ENCODE measurements around the gene ATP11A. TPM values are rescaled to one million over a fixed set of nuclear protein-coding genes. Genes with fewer than 3 reads are reported as not detected.
"Not testable (repeated sequence)": the region's sequence is repeated elsewhere in the genome, so short reads cannot be mapped to it uniquely, and the experiment has no call there.

The ATP11A gene
- total RNA-seq, 1 experiment from 2014 or later, result 3.7 TPM

DNA sequence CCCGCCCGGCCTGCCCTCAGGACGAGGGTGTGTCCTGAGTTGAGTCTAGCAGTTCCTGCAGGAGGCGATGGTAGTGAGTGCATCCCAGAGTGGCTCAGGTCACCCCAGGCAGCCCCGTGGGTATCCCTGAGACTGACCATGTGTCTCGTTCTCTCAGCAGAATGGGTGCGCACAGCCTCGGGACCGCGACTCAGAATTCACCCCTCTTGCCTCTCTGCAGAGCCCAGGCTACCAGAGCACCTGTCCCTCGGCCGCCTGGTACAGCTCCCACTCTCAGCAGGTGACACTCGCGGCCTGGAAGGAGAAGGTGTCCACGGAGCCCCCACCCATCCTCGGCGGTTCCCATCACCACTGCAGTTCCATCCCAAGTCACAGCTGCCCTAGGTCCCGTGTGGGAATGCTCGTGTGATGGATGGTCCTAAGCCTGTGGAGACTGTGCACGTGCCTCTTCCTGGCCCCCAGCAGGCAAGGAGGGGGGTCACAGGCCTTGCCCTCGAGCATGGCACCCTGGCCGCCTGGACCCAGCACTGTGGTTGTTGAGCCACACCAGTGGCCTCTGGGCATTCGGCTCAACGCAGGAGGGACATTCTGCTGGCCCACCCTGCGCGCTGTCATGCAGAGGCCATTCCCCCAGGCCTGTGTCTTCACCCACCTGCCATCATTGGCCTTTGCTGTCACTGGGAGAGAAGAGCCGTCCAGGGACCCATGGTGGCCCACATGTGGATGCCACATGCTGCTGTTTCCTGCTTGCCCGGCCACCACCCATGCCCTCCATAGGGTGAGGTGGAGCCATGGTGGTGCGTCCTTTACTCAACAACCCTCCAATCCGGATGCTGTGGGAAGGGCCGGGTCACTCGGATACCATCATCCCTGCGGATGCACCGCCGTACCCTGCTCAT is 192.1 kb downstream of the ATP11A start:
- no peaks in the 10 kb centered on the region for H3K27me3 ChIP-seq (replicated peaks)
- H3K27ac ChIP-seq, result no peak overlapping the region
- no peaks in the 10 kb centered on the region for H3K9me3 ChIP-seq (replicated peaks)
- H3K4me3 ChIP-seq, result no peak overlapping the region
- peaks cover 6% of the 10 kb centered on the region; the same call in 1 of the 2 replicates for H3K4me1 ChIP-seq (replicated peaks)
- no peaks in the 10 kb centered on the region for H3K36me3 ChIP-seq
- no peak for DNase-seq (ENCODE audit: low read depth in 1 of 2, low spot score in 2 of 2)

- no peak for DNase-seq (ENCODE audit: low read depth in 1 of 2, low spot score in 2 of 2)
- no peaks in the 10 kb centered on the region for H3K27me3 ChIP-seq (replicated peaks)
Observed at GRCh38 chr13:112882555-112883024, 192.8 kb downstream of the ATP11A start.

GRCh38 chr13:112883241-112883945 is 193.6 kb downstream of the ATP11A start:
- Histone ChIP-seq H3K36me3 (no peaks in the 10 kb centered on the region), H3K4me1 (replicated peaks) (peaks cover 6% of the 10 kb centered on the region; the same call in 1 of the 2 replicates), H3K27ac (no peak overlapping the region), H3K27me3 (replicated peaks) (no peaks in the 10 kb centered on the region), H3K4me3 (no peak overlapping the region), H3K9me3 (replicated peaks) (no peaks in the 10 kb centered on the region)
- DNase-seq (ENCODE audit: low read depth in 1 of 2, low spot score in 2 of 2), result no peak

More at GRCh38 chr13:112882555-112883024, 192.8 kb downstream of the ATP11A start:
- Histone ChIP-seq H3K9me3 (replicated peaks) (no peaks in the 10 kb centered on the region), H3K27ac (no peak overlapping the region), H3K36me3 (no peaks in the 10 kb centered on the region), H3K4me3 (no peak overlapping the region), H3K4me1 (replicated peaks) (peaks cover 6% of the 10 kb centered on the region; the same call in 1 of the 2 replicates)

DNA sequence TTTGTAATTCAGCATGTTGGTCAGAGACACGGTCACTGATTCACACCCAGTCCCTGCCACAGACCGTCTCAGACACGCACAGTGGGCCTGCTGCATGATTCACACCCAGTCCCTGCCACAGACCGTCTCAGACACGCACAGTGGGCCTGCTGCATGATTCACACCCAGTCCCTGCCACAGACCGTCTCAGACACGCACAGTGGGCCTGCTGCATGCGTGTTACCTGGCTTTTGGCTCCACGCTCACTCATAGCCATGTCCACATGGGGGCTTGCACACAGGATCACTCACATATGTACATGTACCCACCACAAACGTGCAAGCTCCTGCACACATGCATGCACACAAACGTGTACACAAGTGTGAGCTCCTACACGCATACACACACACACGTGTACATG is 194.9 kb downstream of the ATP11A start:
- H3K4me1 ChIP-seq (replicated peaks); H3K27ac ChIP-seq; H3K36me3 ChIP-seq; H3K4me3 ChIP-seq; H3K9me3 ChIP-seq (replicated peaks); H3K27me3 ChIP-seq (replicated peaks); DNase-seq (ENCODE audit: low read depth in 1 of 2, low spot score in 2 of 2): not testable (repeated sequence)

GRCh38 chr13:112885242-112885781 is 195.5 kb downstream of the ATP11A start:
- Histone ChIP-seq H3K4me1 (replicated peaks) (peaks cover 6% of the 10 kb centered on the region; the same call in 1 of the 2 replicates), H3K9me3 (replicated peaks) (no peaks in the 10 kb centered on the region), H3K4me3 (no peak overlapping the region), H3K36me3 (no peaks in the 10 kb centered on the region), H3K27me3 (replicated peaks) (peaks cover 4% of the 10 kb centered on the region), H3K27ac (no peak overlapping the region)
- no peak for DNase-seq (ENCODE audit: low read depth in 1 of 2, low spot score in 2 of 2)

DNA sequence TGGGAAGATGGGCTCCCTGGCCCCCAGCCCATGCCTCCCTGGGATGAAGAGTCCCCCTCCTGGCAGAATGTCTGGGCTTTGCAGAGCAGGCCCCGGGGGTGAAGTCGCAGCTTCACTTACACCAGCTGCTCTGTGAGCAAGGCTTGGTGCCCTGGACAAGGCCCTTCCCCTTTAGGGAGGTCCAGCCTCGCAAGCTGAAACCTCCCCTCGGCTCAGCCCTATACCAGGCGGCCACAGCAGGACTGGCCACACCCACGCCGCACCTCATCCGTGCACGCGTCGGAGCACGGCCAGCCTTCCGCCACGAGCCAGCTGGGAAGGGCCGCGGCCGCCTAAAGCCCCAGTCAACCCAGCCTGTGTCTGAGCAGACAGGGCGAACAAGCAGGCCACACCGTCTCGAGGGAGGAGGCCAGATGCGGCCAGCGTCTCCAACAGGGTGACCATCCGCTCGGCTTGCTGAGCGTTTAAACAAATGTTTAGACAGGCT is 196.0 kb downstream of the ATP11A start:
- Histone ChIP-seq H3K4me3 (no peak overlapping the region), H3K27ac (no peak overlapping the region), H3K4me1 (replicated peaks) (peaks cover 6% of the 10 kb centered on the region; the same call in 1 of the 2 replicates), H3K36me3 (no peaks in the 10 kb centered on the region), H3K27me3 (replicated peaks) (peaks cover 8% of the 10 kb centered on the region), H3K9me3 (replicated peaks) (no peaks in the 10 kb centered on the region)
- peak; percentile 39 to 70 for DNase-seq (ENCODE audit: low read depth in 1 of 2, low spot score in 2 of 2)

- no peak overlapping the region for H3K27ac ChIP-seq
- no peak overlapping the region for H3K4me3 ChIP-seq
- H3K27me3 ChIP-seq (replicated peaks), result peaks cover 19% of the 10 kb centered on the region
- H3K4me1 ChIP-seq (replicated peaks), result peaks cover 6% of the 10 kb centered on the region; the same call in 1 of the 2 replicates
- DNase-seq (ENCODE audit: low read depth in 1 of 2, low spot score in 2 of 2), result no peak
- no peaks in the 10 kb centered on the region for H3K36me3 ChIP-seq
- H3K9me3 ChIP-seq (replicated peaks), result no peaks in the 10 kb centered on the region
Observed at GRCh38 chr13:112887151-112887550, 197.3 kb downstream of the ATP11A start.

GRCh38 chr13:112887557-112887991 is 197.7 kb downstream of the ATP11A start:
- H3K27me3 ChIP-seq (replicated peaks), result peaks cover 23% of the 10 kb centered on the region
- peaks cover 6% of the 10 kb centered on the region; the same call in 1 of the 2 replicates for H3K4me1 ChIP-seq (replicated peaks)
- H3K4me3 ChIP-seq, result no peak overlapping the region
- no peak overlapping the region for H3K27ac ChIP-seq
- no peak for DNase-seq (ENCODE audit: low read depth in 1 of 2, low spot score in 2 of 2)
- H3K36me3 ChIP-seq, result no peaks in the 10 kb centered on the region
- H3K9me3 ChIP-seq (replicated peaks), result no peaks in the 10 kb centered on the region

DNA sequence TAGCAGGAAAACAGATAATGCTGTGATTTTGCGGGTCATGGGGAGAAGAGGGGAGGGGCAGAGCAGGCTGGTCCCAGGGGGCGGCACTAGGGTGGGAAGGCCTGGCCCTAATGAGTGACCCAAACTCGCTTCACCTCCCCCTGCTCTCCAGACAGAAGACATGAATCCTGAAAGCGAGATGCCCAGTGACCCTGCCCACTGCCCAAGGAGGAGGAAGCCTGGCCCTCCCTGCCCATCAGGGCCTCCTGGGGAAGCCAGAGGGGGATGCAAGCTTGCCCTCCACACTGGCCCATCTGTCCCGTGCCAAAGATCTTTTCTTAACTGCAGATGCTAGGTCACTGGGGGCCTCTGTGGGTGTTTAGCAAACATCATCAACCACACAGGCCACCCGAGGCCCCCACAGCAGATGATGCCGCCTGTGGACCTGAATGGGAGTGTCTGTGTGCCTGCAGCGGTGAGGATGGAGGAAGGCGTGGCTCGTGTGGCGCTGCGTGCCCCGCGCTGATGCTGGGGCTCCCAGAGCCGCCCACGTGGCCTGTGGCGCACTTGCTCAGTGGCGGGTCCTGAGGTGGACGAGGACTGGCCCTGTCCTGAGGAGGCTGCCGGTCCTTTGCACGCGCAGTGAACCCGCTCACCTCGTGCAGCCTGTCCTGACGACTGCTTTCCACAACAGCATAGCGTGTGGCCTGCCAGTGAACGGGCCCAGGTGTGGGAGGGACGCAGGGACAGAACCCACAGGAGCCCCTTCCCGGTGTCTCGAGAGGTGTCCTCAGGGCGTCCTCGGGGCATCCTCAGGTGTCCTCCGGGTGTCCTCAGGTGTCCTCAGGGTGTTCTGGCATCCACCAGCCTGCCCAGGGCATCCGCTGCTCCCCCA is 198.6 kb downstream of the ATP11A start:
- Histone ChIP-seq H3K9me3 (replicated peaks) (no peaks in the 10 kb centered on the region), H3K27ac (no peak overlapping the region), H3K4me1 (replicated peaks) (peaks cover 6% of the 10 kb centered on the region; the same call in 1 of the 2 replicates), H3K36me3 (no peaks in the 10 kb centered on the region), H3K27me3 (replicated peaks) (peaks cover 32% of the 10 kb centered on the region), H3K4me3 (no peak overlapping the region)
- DNase-seq (ENCODE audit: low read depth in 1 of 2, low spot score in 2 of 2), result no peak

GRCh38 chr13:112889351-112890290 is 199.8 kb downstream of the ATP11A start:
- Histone ChIP-seq H3K27ac (no peak overlapping the region), H3K9me3 (replicated peaks) (no peaks in the 10 kb centered on the region), H3K27me3 (replicated peaks) (peaks cover 39% of the 10 kb centered on the region), H3K4me1 (replicated peaks) (peaks cover 6% of the 10 kb centered on the region; the same call in 1 of the 2 replicates), H3K4me3 (no peak overlapping the region), H3K36me3 (no peaks in the 10 kb centered on the region)
- no peak for DNase-seq (ENCODE audit: low read depth in 1 of 2, low spot score in 2 of 2)

DNA sequence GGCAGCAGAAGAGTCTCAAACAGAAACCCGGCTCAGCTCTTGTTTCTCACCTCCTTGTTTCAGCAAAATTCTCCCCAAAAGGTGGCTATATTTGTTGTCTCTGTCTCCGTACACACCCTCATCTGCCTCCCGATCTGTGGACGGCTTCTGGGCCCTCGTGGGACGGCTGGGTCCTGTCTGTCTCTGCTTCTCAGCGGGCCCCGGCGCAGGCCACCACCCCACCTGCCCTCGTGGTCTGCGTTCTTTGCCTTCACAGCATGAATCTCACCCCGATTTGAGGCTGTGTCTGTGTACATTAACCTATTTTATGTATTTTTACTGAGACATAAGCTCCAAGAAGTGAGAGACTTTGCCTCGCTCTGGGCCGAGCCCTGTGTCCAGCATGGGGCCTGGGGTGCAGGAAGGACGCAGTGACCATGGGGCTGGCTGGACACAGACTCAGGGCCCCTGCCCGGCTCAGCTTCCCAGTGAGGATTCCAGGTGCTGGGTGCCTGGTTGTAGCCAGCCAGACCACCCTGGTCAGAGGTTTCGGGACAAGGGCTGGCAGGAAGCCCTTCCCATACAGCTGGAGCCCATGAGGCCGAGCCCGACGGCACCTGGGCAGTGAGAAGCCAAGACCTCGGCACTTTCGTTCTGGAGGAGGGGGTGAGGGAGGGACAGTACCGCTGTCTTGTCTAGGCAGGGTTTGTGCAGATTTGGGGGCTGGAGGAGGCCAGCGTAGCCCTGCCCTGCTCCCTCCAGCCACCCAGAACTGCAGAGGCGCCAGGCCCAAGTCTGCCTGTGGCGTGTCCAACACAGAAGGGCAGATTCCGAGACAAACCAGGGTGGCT is 200.7 kb downstream of the ATP11A start:
- Histone ChIP-seq H3K9me3 (replicated peaks) (no peaks in the 10 kb centered on the region), H3K36me3 (no peaks in the 10 kb centered on the region), H3K4me3 (no peak overlapping the region), H3K27ac (no peak overlapping the region), H3K27me3 (replicated peaks) (peaks cover 48% of the 10 kb centered on the region), H3K4me1 (replicated peaks) (peaks cover 6% of the 10 kb centered on the region; the same call in 1 of the 2 replicates)
- DNase-seq (ENCODE audit: low read depth in 1 of 2, low spot score in 2 of 2), result no peak

All from SJSA1 (cell line).